GM19467 (cell line): ENCODE data around the gene OR3A2.
"Not testable (repeated sequence)": the region's sequence is repeated elsewhere in the genome, so short reads cannot be mapped to it uniquely, and the experiment has no call there.

Experiments
- ATAC-seq: cut with Tn5 transposase; IDR thresholded peaks from one replicate; pipeline ENCODE4 v1.9.1; 2021; ENCODE audit warnings: mild to moderate bottlenecking, moderate library complexity; ENCODE audit not compliant: unreplicated experiment

The OR3A2 gene

GRCh38 chr17:3385869-3386816 is at the start of gene OR3A2:
TSS of gene OR3A2 (minus strand) at chr17:3386308.
- no peak for ATAC-seq

GRCh38 chr17:3433741-3434140 is 47.6 kb upstream of the OR3A2 start, which contains the start of gene OR1E2:
TSS of gene OR1E2 (minus strand) at chr17:3433841. CDS start at chr17:3433841, 0 bp downstream.
- no peak for ATAC-seq

- ATAC-seq, result not testable (repeated sequence)
Observed at GRCh38 chr17:3433215-3433614, 47.1 kb upstream of the OR3A2 start.

- no peak for ATAC-seq
Observed at GRCh38 chr17:3418222-3418621, 32.1 kb upstream of the OR3A2 start.

GRCh38 chr17:3415610-3416009 is 29.5 kb upstream of the OR3A2 start:
- no peak for ATAC-seq

GRCh38 chr17:3412216-3412615 is 26.1 kb upstream of the OR3A2 start:
- not testable (repeated sequence) for ATAC-seq

GRCh38 chr17:3411070-3411469 is 25.0 kb upstream of the OR3A2 start, which contains the start of gene OR3A3:
TSS of gene OR3A3 (plus strand) at chr17:3411370.
- ATAC-seq, result no peak

- ATAC-seq, result not testable (repeated sequence)
Observed at GRCh38 chr17:3403856-3404255, 17.7 kb upstream of the OR3A2 start.

GRCh38 chr17:3401786-3402185 is 15.7 kb upstream of the OR3A2 start:
- no peak for ATAC-seq

- ATAC-seq, result no peak
Observed at GRCh38 chr17:3400055-3400454, 13.9 kb upstream of the OR3A2 start.

GRCh38 chr17:3398310-3398709 is 12.2 kb upstream of the OR3A2 start, which contains the start of gene OR1E1:
TSS of gene OR1E1 (minus strand) at chr17:3398410. CDS start at chr17:3398410, 0 bp downstream.
- ATAC-seq, result no peak

- ATAC-seq, result not testable (repeated sequence)
Observed at GRCh38 chr17:3397801-3398200, 11.7 kb upstream of the OR3A2 start.

GRCh38 chr17:3389791-3390190 is 3.7 kb upstream of the OR3A2 start:
- no peak for ATAC-seq

- ATAC-seq, result no peak
Observed at GRCh38 chr17:3381957-3382356, 4.2 kb downstream of the OR3A2 start.

- ATAC-seq, result no peak
Observed at GRCh38 chr17:3378321-3378720, 7.8 kb downstream of the OR3A2 start.

GRCh38 chr17:3371167-3371566 is 14.9 kb downstream of the OR3A2 start:
- not testable (repeated sequence) for ATAC-seq

- ATAC-seq, result not testable (repeated sequence)
Observed at GRCh38 chr17:3342782-3343181, 43.3 kb downstream of the OR3A2 start.

GRCh38 chr17:3335876-3336275 is 50.2 kb downstream of the OR3A2 start:
- no peak for ATAC-seq

GRCh38 chr17:3318336-3318735 is 67.8 kb downstream of the OR3A2 start:
- no peak for ATAC-seq

GRCh38 chr17:3316836-3317235 is 69.3 kb downstream of the OR3A2 start:
- ATAC-seq, result no peak

- no peak for ATAC-seq
Observed at GRCh38 chr17:3308603-3309002, 77.5 kb downstream of the OR3A2 start.

- no peak for ATAC-seq
Observed at GRCh38 chr17:3298260-3298659, 87.8 kb downstream of the OR3A2 start, which contains the start of gene OR3A1. TSS of gene OR3A1 (minus strand) at chr17:3298360. CDS start at chr17:3292582, 5,778 bp downstream.
